Measurements from ENCODE around the gene THSD4. TPM values are rescaled to one million over a fixed set of nuclear protein-coding genes. Genes with fewer than 3 reads are reported as not detected.
A peak's percentile ranks its signal among the peaks of the same experiment; 100 is the strongest.

THSD4 gene
- total RNA-seq, 6 donors from 2014 or later = 16.8 to 39.7 (median 21.7) TPM

GRCh38 chr15:71705151-71705550, 589.9 kb downstream of the THSD4 start:
- H3K9me3 ChIP-seq = no peaks in the 10 kb centered on the region
- WGBS, 2 donors = 87 to 92% methylated on average over 6 of the region's 6 CpGs
- no peak for DNase-seq
- H3K27me3 ChIP-seq = no peaks in the 10 kb centered on the region
- ATAC-seq (ENCODE audit: low FRiP score in 2 of 2) = no peak
- no peak overlapping the region for H3K4me3 ChIP-seq
- H3K27ac ChIP-seq = no peak overlapping the region
- TF ChIP-seq POLR2A (IDR thresholded peaks at IDR 0.05) = no peak
- TF ChIP-seq, protein P1, sequence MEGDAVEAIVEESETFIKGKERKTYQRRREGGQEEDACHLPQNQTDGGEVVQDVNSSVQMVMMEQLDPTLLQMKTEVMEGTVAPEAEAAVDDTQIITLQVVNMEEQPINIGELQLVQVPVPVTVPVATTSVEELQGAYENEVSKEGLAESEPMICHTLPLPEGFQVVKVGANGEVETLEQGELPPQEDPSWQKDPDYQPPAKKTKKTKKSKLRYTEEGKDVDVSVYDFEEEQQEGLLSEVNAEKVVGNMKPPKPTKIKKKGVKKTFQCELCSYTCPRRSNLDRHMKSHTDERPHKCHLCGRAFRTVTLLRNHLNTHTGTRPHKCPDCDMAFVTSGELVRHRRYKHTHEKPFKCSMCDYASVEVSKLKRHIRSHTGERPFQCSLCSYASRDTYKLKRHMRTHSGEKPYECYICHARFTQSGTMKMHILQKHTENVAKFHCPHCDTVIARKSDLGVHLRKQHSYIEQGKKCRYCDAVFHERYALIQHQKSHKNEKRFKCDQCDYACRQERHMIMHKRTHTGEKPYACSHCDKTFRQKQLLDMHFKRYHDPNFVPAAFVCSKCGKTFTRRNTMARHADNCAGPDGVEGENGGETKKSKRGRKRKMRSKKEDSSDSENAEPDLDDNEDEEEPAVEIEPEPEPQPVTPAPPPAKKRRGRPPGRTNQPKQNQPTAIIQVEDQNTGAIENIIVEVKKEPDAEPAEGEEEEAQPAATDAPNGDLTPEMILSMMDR (IDR thresholded peaks at IDR 0.05) = no peak
- no peak for TF ChIP-seq POLR2AphosphoS5 (IDR thresholded peaks at IDR 0.05)
- TF ChIP-seq EP300 (IDR thresholded peaks at IDR 0.05) = no peak
- H3K4me1 ChIP-seq = peaks cover 0 to 15% (median 11%) of the 10 kb centered on the region in 4 donors
- H3K36me3 ChIP-seq = no peaks in the 10 kb centered on the region

- Histone ChIP-seq H3K27me3 (no peaks in the 10 kb centered on the region), H3K4me1 (peaks cover 0 to 15% (median 11%) of the 10 kb centered on the region in 4 donors), H3K4me3 (no peak overlapping the region), H3K36me3 (no peaks in the 10 kb centered on the region), H3K27ac (no peak overlapping the region), H3K9me3 (no peaks in the 10 kb centered on the region)
- TF ChIP-seq EP300 (IDR thresholded peaks at IDR 0.05) (no peak), POLR2AphosphoS5 (IDR thresholded peaks at IDR 0.05) (no peak)
- ATAC-seq (ENCODE audit: low FRiP score in 2 of 2) (no peak), DNase-seq (no peak)
- WGBS, 2 donors = 78 to 81% methylated on average over 9 of the region's 9 CpGs
These were observed 591.4 kb downstream of the THSD4 start for GRCh38 chr15:71706461-71707229.

DNA sequence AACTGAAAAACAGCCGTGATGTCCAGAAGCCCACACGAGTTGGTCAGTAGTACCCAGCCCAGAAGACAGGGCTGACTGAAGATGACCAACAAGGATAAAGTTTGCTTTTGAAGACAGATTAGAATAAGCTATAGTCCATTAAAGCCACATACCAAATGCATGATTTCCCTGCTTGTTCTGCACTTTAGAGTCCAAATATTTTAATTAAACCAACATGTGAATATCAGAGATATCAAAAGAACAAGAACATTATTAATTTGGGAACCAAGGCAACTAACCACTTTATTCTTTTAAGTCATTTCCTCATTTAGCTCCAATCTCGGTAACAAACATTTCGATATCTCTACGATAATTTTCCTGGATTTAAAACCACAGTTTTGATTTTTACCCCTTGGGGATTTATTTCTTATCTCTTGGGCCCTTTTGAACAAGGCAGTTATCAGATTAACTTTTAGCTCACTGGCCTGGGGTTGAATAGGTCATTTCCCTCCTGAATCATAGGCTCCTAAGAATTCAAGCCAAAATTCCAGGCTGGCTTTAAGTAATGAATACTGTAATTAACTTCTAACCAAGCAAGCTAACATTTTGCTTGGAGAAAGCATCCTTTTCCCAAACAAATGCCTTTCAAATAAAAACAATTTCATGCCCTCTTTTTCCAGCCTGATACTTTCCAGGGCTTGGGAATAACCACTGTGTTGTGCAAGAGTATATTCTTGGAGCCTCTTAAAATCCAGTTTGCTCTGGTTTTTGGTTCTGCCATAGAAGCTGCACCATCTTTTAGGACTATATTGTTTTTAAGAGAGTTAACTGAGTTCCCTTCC, 592.2 kb downstream of the THSD4 start:
- Histone ChIP-seq H3K4me3 (no peak overlapping the region), H3K9me3 (no peaks in the 10 kb centered on the region), H3K36me3 (no peaks in the 10 kb centered on the region), H3K4me1 (peaks cover 0 to 15% (median 11%) of the 10 kb centered on the region in 4 donors), H3K27ac (peak overlapping the region in 2 of 4 donors; percentile 1 to 19), H3K27me3 (no peaks in the 10 kb centered on the region)
- ATAC-seq (ENCODE audit: low FRiP score in 2 of 2) (peak in 1 of 2 donors; percentile 62), DNase-seq (no peak)
- 55 to 62% methylated on average over 5 of the region's 5 CpGs for WGBS, 2 donors
- TF ChIP-seq POLR2A (IDR thresholded peaks at IDR 0.05) (no peak), POLR2AphosphoS5 (IDR thresholded peaks at IDR 0.05) (no peak)
- TF ChIP-seq, protein P1 (IDR thresholded peaks at IDR 0.05) = no peak

DNA sequence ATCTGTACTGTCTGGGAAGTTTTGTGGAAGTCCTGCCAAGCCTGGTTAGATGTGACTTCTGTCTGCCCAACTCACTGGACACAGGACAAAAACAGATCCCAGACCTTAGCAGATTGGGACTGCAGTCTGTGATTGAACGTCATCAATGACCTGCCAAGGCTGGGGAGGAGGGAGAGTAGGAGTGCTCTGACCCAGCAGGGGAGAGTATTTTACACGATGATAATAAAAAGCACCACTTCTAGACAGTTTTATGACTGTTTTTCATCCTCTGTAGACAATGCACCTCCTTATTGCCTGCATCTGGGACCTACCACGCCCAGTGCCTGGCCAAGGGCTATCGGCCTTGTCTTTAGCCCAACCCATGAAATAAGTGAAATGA, 592.8 kb downstream of the THSD4 start:
- 77 to 80% methylated on average over 4 of the region's 4 CpGs for WGBS, 2 donors
- DNase-seq (no peak), ATAC-seq (ENCODE audit: low FRiP score in 2 of 2) (peak; percentile 62 to 65)
- H3K9me3 ChIP-seq = no peaks in the 10 kb centered on the region
- peaks cover 0 to 15% (median 11%) of the 10 kb centered on the region in 4 donors for H3K4me1 ChIP-seq
- no peaks in the 10 kb centered on the region for H3K27me3 ChIP-seq
- H3K27ac ChIP-seq = peak overlapping the region in 2 of 4 donors; percentile 1 to 19
- no peak for TF ChIP-seq EP300 (IDR thresholded peaks at IDR 0.05)
- TF ChIP-seq POLR2AphosphoS5 (IDR thresholded peaks at IDR 0.05) = no peak
- TF ChIP-seq, protein P1 (IDR thresholded peaks at IDR 0.05) = no peak
- TF ChIP-seq POLR2A (IDR thresholded peaks at IDR 0.05) = no peak
- H3K4me3 ChIP-seq = no peak overlapping the region
- no peaks in the 10 kb centered on the region for H3K36me3 ChIP-seq

GRCh38 chr15:71708741-71709140, 593.5 kb downstream of the THSD4 start:
- peak in 1 of 2 donors; percentile 20 for ATAC-seq (ENCODE audit: low FRiP score in 2 of 2)
- WGBS, 2 donors = 67 to 90% methylated on average over 11 of the region's 11 CpGs
- no peak overlapping the region for H3K27ac ChIP-seq

More at GRCh38 chr15:71708741-71709140, 593.5 kb downstream of the THSD4 start:
- no peaks in the 10 kb centered on the region for H3K9me3 ChIP-seq
- TF ChIP-seq EP300 (IDR thresholded peaks at IDR 0.05) = no peak
- TF ChIP-seq POLR2AphosphoS5 (IDR thresholded peaks at IDR 0.05) = no peak
- TF ChIP-seq, protein P1 (IDR thresholded peaks at IDR 0.05) = no peak
- TF ChIP-seq POLR2A (IDR thresholded peaks at IDR 0.05) = no peak
- no peaks in the 10 kb centered on the region for H3K36me3 ChIP-seq
- H3K27me3 ChIP-seq = no peaks in the 10 kb centered on the region
- H3K4me1 ChIP-seq = peaks cover 0 to 15% (median 11%) of the 10 kb centered on the region in 4 donors
- no peak overlapping the region for H3K4me3 ChIP-seq
- DNase-seq = peak in 1 of 2 donors; percentile 45

Measured in upper lobe of left lung (tissue), 6 donors.